Stimulated activated CD4-positive, alpha-beta T cell treated with anti-CD3 and anti-CD28 coated beads, Interleukin-12 subunit alpha, Interleukin-12 subunit beta, amount 100 ng/mL, for 24 hours (primary cell): ENCODE measurements around the gene PCDHA1.

ENCODE experiments used
- DNase-seq, 2 experiments: peaks; one replicate each; pipeline ENCODE4 v3.0.0-alpha.2; 2020; ENCODE audit warnings: low read depth in 2 of 2

PCDHA1 gene

DNA sequence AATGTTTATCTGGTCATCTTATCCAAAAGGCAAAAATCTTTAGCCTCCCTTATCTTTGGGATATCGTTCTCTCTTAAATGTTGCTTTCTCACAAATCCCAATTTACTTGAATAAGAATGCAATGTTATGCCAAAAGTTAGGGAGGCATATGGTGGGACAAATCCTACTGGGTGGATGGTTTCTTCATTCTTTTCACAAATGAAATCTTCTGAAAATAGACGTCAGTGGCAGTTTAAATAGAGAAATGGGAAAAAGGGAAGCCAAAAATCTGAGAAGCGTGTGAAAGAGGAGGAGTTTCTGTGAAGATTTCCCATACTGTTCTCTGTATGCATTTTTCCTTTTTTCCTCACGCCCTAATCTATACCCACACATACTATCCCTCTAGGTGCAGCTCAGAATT lies 137.7 kb downstream of the PCDHA1 start:
- no peak for DNase-seq

GRCh38 chr5:140925806-140926442 lies 140.0 kb downstream of the PCDHA1 start, which contains the start of gene PCDHAC1:
TSS of gene PCDHAC1 (plus strand) at chr5:140926299. CDS start at chr5:140926893, 594 bp downstream.
- no peak for DNase-seq

- DNase-seq = peak; percentile 2 to 27
Measured at GRCh38 chr5:140926443-140927227, 140.7 kb downstream of the PCDHA1 start.

GRCh38 chr5:140927228-140927573 lies 141.3 kb downstream of the PCDHA1 start:
- no peak for DNase-seq

GRCh38 chr5:140934964-140935606 lies 149.1 kb downstream of the PCDHA1 start:
- no peak for DNase-seq

DNA sequence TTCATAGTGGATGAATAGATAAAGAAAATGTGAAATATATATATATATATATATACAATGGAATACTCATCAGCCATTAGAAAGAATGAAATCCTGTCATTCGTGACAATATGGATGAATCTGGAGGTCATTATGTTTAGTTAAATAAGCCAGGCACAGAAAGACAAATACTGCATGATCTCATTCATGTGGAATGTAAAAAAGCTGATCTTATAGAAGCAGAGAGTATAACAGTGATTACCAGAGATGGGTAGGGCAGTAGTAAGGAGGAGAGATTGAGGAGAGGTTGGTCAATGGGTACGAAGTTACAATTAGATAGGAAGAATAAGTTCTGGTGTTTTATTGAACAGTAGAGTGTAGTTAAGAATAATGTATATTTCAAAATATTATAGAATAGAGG lies 160.6 kb downstream of the PCDHA1 start:
- DNase-seq = no peak

GRCh38 chr5:140951636-140952035 lies 165.7 kb downstream of the PCDHA1 start:
- DNase-seq = no peak

DNA sequence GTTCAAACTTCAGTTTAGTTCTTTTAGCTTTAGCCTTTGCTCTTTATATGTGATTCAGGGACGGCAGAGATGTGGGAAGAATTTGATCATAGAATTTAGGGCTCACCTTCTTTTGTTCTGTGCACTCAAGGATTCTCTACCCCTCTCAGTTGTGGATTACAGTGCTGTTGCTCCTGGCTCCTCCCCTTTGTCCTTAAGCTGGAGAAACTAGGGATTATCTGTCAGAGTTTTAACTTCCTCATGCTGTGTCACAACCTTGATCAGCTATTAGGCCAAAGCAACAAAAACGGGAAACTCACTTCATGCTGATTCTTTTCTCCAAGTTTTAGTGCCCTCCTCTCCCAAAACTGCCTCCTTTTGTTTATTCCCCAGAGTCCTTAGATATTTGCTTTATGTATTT lies 167.3 kb downstream of the PCDHA1 start:
- DNase-seq = no peak

DNA sequence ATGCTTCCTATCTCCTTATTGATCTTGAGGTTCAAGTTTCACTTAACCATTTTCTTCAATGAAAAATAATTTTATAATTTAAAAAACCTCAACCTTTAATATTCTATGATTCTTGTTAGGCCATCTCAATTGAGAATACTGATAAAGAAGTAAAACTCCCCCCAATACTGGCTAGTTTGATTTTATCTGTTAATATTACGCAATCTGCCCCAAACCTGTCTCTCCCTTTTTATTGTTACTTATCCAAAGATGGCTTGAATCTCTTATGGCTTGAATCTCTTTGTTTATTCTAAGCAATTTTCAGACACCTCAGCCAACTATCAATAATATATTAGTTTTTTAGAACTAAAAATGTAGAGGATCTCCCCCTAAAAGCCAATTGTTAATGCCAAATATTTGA lies 176.2 kb downstream of the PCDHA1 start:
- no peak for DNase-seq

- DNase-seq = no peak
Measured at GRCh38 chr5:140964356-140964755, 178.4 kb downstream of the PCDHA1 start.

- DNase-seq = no peak
Measured at GRCh38 chr5:140965905-140966292, 180.0 kb downstream of the PCDHA1 start.

- DNase-seq = no peak
Measured at GRCh38 chr5:140966293-140967225, 180.6 kb downstream of the PCDHA1 start, which contains the start of gene PCDHAC2. TSS of gene PCDHAC2 (plus strand) at chr5:140966476. CDS start at chr5:140966767, 291 bp downstream.

GRCh38 chr5:140967226-140967893 lies 181.4 kb downstream of the PCDHA1 start:
- no peak for DNase-seq

DNA sequence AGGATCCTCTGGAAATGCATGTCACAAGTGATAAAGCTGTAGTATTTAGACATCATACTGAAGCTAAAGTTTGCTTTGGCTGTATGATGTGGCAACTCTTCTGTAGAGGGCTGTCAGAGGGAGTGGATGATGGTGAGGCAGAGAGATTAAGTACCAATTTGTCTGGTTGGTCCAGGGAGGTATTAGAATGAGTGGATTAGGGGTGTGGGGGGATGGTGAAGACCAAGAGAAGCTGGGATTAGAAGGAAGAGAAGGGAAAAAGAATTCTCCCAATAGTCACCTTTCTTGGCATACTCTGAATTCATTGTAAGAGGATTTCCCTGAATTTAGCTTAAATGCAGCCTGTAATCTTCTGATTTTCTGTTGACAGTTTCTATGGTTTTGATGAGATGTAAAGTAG lies 183.9 kb downstream of the PCDHA1 start:
- DNase-seq = no peak

- DNase-seq = no peak
Measured at GRCh38 chr5:140973550-140973949, 187.6 kb downstream of the PCDHA1 start.

- DNase-seq = no peak
Measured at GRCh38 chr5:140977003-140977402, 191.1 kb downstream of the PCDHA1 start.

DNA sequence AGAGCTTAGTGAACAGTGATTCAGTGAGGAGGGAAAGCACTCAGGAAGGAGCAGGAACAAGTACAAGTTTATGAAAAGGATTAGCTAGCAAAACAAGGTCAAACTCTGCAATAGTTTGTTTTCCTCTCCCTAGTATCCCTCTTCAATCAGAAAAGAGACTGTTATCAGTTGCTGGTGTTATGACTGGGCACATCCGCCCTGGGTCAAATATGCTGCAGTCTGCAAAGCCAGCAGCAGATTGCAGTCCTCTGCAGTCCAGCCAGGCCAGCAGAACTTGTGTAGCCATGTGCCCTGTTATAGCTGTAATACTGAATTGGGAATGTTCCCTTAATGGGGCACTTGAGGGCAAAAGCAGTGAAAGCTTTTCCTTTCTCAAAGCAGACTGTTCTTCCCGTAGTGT lies 192.3 kb downstream of the PCDHA1 start:
- no peak for DNase-seq

DNA sequence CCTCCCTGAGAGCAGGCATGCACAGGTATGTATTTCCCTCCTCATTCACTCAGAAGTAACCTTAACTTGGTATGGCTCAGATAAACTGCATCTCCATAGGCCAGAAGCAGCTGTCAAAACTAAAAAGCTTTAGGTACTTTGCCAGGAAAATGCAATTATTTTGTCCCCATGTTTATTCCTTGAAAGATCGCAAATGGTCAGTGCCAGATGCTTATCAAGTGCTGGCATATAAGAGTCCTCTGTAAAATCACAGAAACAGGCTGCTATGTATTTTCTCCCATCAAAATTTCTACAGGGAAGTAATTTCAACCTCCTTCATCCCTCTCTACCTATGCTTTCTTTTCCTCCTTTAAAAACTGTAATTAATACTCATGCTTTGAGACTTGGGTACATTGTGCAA lies 193.0 kb downstream of the PCDHA1 start:
- DNase-seq = no peak

DNA sequence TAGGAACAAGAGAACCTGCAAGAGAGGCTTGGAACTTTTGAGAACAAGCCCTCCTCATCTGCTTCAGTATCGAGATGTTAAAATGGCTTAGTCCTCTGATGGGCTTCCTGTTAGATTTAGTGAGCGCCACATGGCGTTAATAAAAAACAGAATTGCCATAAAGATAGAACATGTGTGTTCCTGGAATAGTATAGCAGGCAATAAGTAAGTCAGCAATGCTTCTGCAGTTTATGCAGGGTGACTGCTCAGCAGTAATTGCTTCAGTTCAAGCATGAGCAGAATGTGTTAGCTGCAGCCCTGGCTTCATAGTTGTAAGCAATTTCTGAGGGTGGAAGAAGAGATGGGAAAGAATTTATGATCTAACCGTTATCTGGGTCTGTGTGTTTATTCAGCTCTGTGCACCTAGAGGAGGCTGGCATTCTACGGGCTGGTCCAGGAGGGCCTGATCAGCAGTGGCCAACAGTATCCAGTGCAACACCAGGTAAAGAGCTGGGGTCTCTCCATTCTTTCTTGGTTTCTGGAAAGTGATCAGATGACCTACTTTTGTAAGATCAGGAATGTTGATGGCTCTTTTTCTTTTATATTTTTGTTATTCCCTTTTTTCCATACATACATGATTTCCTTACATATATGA lies 196.3 kb downstream of the PCDHA1 start:
- no peak for DNase-seq

GRCh38 chr5:140986117-140986521 lies 200.2 kb downstream of the PCDHA1 start:
- no peak for DNase-seq

- no peak for DNase-seq
Measured at GRCh38 chr5:140988100-140988499, 202.2 kb downstream of the PCDHA1 start.
